Measurements from ENCODE around the gene NKX2-1.
A peak's percentile ranks its signal among the peaks of the same experiment; 100 is the strongest.

Gene NKX2-1

DNA sequence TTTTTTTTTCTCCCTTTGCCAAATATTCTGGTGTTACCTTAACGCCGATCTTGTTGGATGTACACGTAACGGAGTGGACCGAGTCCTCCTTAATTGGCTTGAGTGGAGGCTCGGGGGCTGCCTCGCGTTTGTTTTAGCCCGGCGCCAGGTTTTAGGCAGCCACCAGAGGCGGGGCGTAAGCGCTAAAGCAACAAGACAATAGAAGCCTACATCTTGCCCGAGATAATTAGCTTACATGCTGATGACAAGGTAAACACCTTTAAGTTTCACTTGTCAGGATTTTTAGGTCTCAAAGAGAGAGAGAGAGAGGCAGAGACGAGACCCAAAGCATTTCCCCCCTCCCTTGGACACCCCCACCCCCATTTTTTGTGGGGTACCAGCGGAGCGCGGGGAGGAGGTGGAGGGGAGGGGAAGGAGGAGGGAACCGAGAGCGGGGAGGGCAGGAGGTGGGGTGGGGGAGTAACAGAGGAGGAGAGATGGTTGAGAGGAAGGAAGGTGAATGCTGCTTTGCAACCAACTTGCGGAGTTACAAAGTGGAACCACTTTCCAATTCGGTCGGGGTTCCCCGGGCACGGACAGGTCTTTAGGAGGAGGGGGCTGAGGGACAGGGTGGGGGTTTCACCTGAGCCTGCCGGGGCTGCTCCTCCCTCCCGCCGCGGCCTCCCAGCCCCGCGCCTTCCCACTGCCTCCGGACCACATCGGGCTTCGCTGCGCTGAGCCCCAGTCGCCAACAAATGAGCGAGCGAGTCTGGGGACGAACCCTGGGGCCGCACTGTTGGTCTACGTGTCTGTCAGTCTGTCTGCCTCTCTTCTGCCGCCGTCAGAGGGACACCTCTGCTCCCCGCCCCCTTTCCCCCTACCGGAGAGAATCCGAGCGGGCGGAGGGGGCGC lies at the start of gene NKX2-1:
NKX2-1 (minus strand) TSS at position 802 of the 891 bp plus-strand sequence; CDS start at position 699, 103 bp downstream.
- no peaks in the 10 kb centered on the region for H3K9me3 ChIP-seq (replicated peaks; ENCODE audit: insufficient read depth, low read length)
- DNase-seq = no peak
- no peak within 1 kb of the TSS for H3K4me2 ChIP-seq (ENCODE audit: low read depth, low read length)
- no peaks in the 10 kb centered on the region for H3K79me2 ChIP-seq (ENCODE audit: low read length)
- H3K4me3 ChIP-seq (ENCODE audit: low read length) = no peak within 1 kb of the TSS
- H3K27ac ChIP-seq (ENCODE audit: low read length) = no peak within 1 kb of the TSS
- no peak for TF ChIP-seq CTCF (IDR thresholded peaks at IDR 0.05; ENCODE audit: low read length)
- H3F3A ChIP-seq (ENCODE audit: insufficient read depth, low read length) = no peaks in the 10 kb centered on the region
- H3K4me1 ChIP-seq (ENCODE audit: low read length) = no peaks in the 10 kb centered on the region
- no peaks in the 10 kb centered on the region for H3K36me3 ChIP-seq (replicated peaks; ENCODE audit: insufficient read depth, low read length)
- H3K9ac ChIP-seq (ENCODE audit: low read length) = no peak within 1 kb of the TSS
- no peaks in the 10 kb centered on the region for H3K9me2 ChIP-seq (replicated peaks; ENCODE audit: insufficient read depth, low read length)
- H4K20me1 ChIP-seq (ENCODE audit: insufficient read depth, low read length) = no peaks in the 10 kb centered on the region
- H3K27me3 ChIP-seq (replicated peaks; ENCODE audit: insufficient read depth, low read length) = no peaks in the 10 kb centered on the region
- no peak within 1 kb of the TSS for H2AFZ ChIP-seq (ENCODE audit: low read length)

DNA sequence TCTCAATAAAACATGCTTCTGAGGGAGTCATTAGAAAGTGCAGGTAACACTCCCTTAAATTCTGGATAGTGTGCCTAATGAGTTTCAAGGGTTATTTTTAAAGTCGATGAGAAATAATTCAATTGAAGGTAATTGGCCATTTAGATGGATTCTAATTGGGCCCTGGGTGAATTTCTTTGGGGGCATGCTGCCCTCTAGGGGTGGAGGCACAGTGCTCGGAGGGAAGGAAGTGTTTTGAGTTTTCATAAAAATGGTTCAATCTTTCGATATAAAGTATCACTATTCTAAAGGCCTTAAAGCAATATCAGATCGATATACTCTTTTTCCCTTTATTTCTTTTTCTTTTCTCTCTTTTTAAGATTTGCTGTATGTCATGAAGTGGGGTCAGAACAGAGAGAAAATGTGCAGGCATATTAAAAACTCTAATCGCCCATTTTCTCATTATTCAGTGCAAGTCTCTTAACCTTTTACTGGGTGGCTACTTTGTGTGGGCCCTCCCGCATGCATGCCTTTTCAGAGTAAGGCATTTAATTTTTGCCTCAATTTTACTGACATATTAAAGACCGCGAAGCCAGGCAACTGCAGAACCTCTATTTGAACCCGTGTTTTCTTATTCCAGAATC lies 36.9 kb upstream of the NKX2-1 start:
- H3K9ac ChIP-seq (ENCODE audit: low read length) = no peak overlapping the region
- no peaks in the 10 kb centered on the region for H3K79me2 ChIP-seq (ENCODE audit: low read length)
- no peaks in the 10 kb centered on the region for H3F3A ChIP-seq (ENCODE audit: insufficient read depth, low read length)
- TF ChIP-seq EZH2 (optimal IDR thresholded peaks at IDR 0.05; ENCODE audit: low read depth, low read length) (no peak), CTCF (IDR thresholded peaks at IDR 0.05; ENCODE audit: low read length) (peak; percentile 58), EZH2phosphoT487 (IDR thresholded peaks at IDR 0.05; ENCODE audit: low read length) (no peak)
- no peaks in the 10 kb centered on the region for H4K20me1 ChIP-seq (ENCODE audit: insufficient read depth, low read length)
- H3K27ac ChIP-seq (ENCODE audit: low read length) = no peak overlapping the region
- no peaks in the 10 kb centered on the region for H3K9me2 ChIP-seq (replicated peaks; ENCODE audit: insufficient read depth, low read length)
- no peaks in the 10 kb centered on the region for H3K36me3 ChIP-seq (replicated peaks; ENCODE audit: insufficient read depth, low read length)
- no peak overlapping the region for H2AFZ ChIP-seq (ENCODE audit: low read length)
- no peak overlapping the region for H3K4me2 ChIP-seq (ENCODE audit: low read depth, low read length)
- no peaks in the 10 kb centered on the region for H3K9me3 ChIP-seq (replicated peaks; ENCODE audit: insufficient read depth, low read length)
- H3K27me3 ChIP-seq (replicated peaks; ENCODE audit: insufficient read depth, low read length) = no peaks in the 10 kb centered on the region
- H3K4me1 ChIP-seq (ENCODE audit: low read length) = no peaks in the 10 kb centered on the region
- H3K4me3 ChIP-seq (ENCODE audit: low read length) = no peak overlapping the region
- no peak for DNase-seq

GRCh38 chr14:36555998-36556743 lies 36.1 kb upstream of the NKX2-1 start:
- H4K20me1 ChIP-seq (ENCODE audit: insufficient read depth, low read length) = no peaks in the 10 kb centered on the region
- H3K79me2 ChIP-seq (ENCODE audit: low read length) = no peaks in the 10 kb centered on the region
- no peak for DNase-seq
- no peaks in the 10 kb centered on the region for H3K27me3 ChIP-seq (replicated peaks; ENCODE audit: insufficient read depth, low read length)
- H3K4me2 ChIP-seq (ENCODE audit: low read depth, low read length) = no peak overlapping the region
- no peak overlapping the region for H2AFZ ChIP-seq (ENCODE audit: low read length)
- H3K27ac ChIP-seq (ENCODE audit: low read length) = no peak overlapping the region
- TF ChIP-seq CTCF (IDR thresholded peaks at IDR 0.05; ENCODE audit: low read length) = no peak
- no peak for TF ChIP-seq EZH2phosphoT487 (IDR thresholded peaks at IDR 0.05; ENCODE audit: low read length)
- no peak for TF ChIP-seq EZH2 (optimal IDR thresholded peaks at IDR 0.05; ENCODE audit: low read depth, low read length)
- H3F3A ChIP-seq (ENCODE audit: insufficient read depth, low read length) = no peaks in the 10 kb centered on the region
- no peaks in the 10 kb centered on the region for H3K4me1 ChIP-seq (ENCODE audit: low read length)
- no peak overlapping the region for H3K9ac ChIP-seq (ENCODE audit: low read length)
- no peaks in the 10 kb centered on the region for H3K9me3 ChIP-seq (replicated peaks; ENCODE audit: insufficient read depth, low read length)
- H3K4me3 ChIP-seq (ENCODE audit: low read length) = no peak overlapping the region
- H3K9me2 ChIP-seq (replicated peaks; ENCODE audit: insufficient read depth, low read length) = no peaks in the 10 kb centered on the region
- H3K36me3 ChIP-seq (replicated peaks; ENCODE audit: insufficient read depth, low read length) = no peaks in the 10 kb centered on the region

Measured in MM.1S (cell line).